ENCODE data around the gene SCAPER.

DNA sequence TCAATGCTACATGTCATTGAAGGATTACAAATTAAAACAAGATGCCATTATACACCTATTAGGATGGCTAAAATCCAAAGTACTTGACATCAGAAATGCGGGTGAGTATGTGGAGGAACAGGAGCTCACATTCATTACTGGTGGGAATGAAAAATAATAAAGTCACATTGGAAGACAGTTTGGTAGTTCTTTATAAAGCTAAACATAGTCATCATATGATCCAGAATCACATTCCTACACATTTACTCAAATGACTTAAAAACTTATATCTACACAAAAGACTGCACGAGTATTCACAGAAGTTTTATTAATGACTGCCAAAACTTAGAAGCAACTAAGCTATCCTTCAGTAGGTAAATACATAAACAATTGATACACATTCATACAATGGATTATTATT is 421.4 kb downstream of the SCAPER start:
- TF ChIP-seq, protein P1, sequence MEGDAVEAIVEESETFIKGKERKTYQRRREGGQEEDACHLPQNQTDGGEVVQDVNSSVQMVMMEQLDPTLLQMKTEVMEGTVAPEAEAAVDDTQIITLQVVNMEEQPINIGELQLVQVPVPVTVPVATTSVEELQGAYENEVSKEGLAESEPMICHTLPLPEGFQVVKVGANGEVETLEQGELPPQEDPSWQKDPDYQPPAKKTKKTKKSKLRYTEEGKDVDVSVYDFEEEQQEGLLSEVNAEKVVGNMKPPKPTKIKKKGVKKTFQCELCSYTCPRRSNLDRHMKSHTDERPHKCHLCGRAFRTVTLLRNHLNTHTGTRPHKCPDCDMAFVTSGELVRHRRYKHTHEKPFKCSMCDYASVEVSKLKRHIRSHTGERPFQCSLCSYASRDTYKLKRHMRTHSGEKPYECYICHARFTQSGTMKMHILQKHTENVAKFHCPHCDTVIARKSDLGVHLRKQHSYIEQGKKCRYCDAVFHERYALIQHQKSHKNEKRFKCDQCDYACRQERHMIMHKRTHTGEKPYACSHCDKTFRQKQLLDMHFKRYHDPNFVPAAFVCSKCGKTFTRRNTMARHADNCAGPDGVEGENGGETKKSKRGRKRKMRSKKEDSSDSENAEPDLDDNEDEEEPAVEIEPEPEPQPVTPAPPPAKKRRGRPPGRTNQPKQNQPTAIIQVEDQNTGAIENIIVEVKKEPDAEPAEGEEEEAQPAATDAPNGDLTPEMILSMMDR (IDR thresholded peaks at IDR 0.05) = no peak
- TF ChIP-seq POLR2A (IDR thresholded peaks at IDR 0.05; ENCODE audit: low read depth) (no peak), POLR2AphosphoS5 (IDR thresholded peaks at IDR 0.05) (no peak), EP300 (IDR thresholded peaks at IDR 0.05) (no peak)

Data from esophagus muscularis mucosa (tissue), 4 donors.